ENCODE data around the gene ZNF416. TPM values are rescaled to one million over a fixed set of nuclear protein-coding genes. Genes with fewer than 3 reads are reported as not detected.

ZNF416 gene
- polyA plus RNA-seq, 3 donors, result 7.7 to 10.8 (median 9.1) TPM

DNA sequence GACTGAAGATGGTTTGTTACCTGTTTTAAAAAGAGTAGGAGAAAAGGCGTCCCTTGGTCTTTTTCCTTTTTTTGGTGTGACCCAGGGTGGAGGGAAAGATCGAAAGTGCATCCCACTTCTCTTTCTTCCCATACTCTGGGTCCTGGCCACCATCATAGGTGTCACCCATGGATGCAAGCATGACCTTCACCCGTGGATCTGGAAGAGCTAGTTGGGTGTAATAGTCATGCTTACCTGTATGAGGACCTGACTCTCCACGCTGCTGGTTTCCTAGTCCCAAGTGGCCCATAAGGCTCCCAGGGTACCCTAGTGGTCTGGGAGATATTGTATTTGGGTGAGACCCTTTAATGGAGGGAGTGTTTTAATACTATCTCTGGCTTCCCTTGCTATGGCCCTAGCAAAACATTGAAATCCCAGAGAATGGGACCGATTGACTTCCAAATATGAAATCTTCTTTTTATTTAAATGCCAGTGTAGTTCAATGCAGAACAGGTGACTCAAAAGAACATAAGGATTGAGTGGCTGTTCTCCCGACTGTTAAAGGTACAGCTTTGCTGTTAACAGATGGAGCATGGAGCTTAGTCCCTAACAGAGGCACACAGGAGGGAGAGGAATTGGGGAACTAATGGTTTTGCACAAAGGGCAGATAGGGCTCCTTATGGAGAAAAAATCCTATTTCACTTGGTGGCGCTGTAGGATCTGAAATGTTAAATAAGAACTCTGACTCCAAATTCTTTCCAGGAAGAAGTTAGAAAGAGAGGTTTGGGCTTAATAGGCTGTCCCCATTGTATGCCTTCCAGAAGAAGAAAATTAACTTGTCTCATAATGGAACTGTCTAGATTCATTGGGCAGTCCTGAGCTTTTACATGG is 12.1 kb downstream of the ZNF416 start:
- DNase-seq (ENCODE audit: extremely low read depth in 1 of 11, low read depth in 9 of 11, low spot score in 4 of 11), result no peak

- DNase-seq (ENCODE audit: extremely low read depth in 1 of 11, low read depth in 9 of 11, low spot score in 4 of 11), result no peak
These were observed 15.2 kb downstream of the ZNF416 start for GRCh38 chr19:57563547-57563946.

DNA sequence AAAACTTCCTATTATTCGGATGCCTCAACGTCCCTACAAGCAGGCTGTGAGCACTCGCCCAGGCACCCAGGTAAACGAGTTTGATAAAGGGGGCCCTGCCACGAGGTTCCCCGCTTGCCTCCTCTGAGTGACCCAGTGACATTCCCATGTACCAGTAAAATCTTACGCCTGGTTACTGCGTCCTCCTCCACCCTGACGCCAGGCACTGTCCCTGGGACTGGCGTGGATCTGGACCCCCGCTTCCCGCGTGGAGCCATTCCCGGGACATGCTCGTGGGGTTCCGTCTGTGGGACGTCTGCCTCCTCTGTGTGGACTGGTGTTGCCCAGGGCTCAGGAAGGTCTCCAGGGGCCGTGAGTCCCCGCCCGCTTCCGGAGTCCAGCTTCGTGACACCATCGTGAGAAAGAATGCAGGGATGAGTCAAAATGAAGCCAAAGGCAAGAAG is 18.6 kb downstream of the ZNF416 start:
- peak in 1 of 11 donors; percentile 2 for DNase-seq (ENCODE audit: extremely low read depth in 1 of 11, low read depth in 9 of 11, low spot score in 4 of 11)

DNA sequence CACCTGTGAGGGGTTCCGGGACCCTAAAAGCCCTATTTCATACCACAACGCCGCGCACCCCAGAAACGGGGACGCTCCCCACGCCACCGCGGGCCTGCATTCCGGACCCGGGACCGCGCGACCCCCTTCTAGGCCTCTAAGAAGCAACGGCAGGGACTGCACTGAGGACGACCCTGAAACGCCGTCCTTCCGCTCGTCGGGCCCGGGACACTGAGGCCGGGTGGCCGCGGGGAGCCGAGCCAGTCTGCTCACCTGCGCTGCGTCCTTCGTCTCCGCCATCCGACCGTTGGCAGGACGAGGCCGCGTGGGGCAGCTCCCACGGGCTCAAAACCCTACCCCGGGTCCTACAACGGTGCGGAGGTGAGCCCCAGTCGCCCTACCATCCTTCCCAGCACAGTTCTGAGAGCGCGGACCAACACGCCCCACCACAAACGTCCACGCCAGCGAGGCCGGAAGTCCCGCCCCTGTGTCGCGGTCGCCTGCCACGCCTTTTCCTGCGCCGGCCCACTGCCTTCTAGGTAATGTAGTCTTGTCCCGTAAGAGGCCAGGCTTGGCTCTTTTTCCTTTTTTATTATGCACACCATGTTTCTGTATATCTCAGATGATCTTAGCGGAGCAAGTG is 19.2 kb downstream of the ZNF416 start, which contains the start of gene ZNF550:
TSS of gene ZNF550 (minus strand) at position 460 of the 622 bp plus-strand sequence. CDS start at position 279, 181 bp downstream.
- DNase-seq (ENCODE audit: extremely low read depth in 1 of 11, low read depth in 9 of 11, low spot score in 4 of 11), result peak; percentile 65 to 88 (median 83)

GRCh38 chr19:57559008-57559403 is 19.7 kb downstream of the ZNF416 start:
- peak in 1 of 11 donors; percentile 4 for DNase-seq (ENCODE audit: extremely low read depth in 1 of 11, low read depth in 9 of 11, low spot score in 4 of 11)

- DNase-seq (ENCODE audit: extremely low read depth in 1 of 11, low read depth in 9 of 11, low spot score in 4 of 11), result peak in 1 of 11 donors; percentile 6
These were observed 20.2 kb downstream of the ZNF416 start for GRCh38 chr19:57558525-57558924.

DNA sequence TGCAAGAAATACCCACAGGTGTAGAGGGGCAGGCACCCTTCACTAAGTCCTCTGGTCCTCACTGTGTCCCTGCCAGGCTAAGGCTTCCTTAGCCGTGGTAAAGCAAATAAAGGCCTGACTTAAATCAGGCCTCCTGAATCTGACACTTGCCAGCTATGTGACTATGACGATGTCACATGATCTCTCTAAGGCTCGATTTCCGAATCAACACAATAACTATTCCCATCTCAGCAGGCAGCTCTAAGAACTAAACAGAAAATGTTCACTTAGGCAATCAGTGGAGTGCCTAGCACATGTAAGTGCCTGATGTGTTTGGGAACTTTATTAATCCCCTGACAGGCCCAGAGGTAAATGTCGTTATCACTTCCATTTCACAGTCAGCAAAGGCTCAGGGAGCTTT is 21.1 kb downstream of the ZNF416 start:
- DNase-seq (ENCODE audit: extremely low read depth in 1 of 11, low read depth in 9 of 11, low spot score in 4 of 11), result no peak

DNA sequence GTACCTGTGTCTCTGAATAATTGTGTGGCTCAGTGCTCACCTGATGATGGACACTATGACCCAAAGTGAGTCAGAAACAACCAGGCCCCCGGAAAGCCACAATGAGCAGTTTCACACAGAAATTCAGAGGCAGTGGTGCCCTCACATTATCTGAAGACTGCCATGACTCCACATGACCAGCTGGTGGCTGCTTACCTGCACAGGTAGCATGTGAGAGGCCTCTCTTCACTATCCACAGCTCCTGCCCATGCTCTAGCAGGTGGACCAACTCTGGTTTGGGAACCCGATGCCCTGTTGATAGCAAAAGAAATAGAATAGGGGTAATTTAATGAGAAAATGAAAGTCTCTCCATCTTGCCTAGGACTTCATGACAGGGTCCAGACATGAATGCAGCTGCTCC is 26.3 kb downstream of the ZNF416 start:
- DNase-seq (ENCODE audit: extremely low read depth in 1 of 11, low read depth in 9 of 11, low spot score in 4 of 11), result no peak

DNA sequence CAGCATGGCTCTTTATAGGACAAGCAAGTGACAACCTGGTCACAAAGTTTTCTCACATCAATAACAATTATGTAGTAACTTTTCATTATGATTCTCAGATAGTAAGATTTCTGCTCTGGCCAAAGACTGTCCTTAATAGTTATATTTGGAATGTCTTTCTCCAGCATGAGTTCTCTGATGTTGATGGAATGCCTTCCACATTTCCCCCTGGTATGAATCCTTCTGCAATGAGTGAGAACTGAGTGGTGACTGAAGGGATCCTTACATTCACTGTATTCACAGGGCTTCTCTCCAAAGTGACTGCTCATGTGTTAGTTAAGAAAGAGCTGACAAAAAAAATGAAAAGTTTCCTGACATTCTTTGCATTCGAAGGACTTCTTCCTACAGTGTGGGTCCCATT is 32.2 kb downstream of the ZNF416 start:
- no peak for DNase-seq (ENCODE audit: extremely low read depth in 1 of 11, low read depth in 9 of 11, low spot score in 4 of 11)

DNA sequence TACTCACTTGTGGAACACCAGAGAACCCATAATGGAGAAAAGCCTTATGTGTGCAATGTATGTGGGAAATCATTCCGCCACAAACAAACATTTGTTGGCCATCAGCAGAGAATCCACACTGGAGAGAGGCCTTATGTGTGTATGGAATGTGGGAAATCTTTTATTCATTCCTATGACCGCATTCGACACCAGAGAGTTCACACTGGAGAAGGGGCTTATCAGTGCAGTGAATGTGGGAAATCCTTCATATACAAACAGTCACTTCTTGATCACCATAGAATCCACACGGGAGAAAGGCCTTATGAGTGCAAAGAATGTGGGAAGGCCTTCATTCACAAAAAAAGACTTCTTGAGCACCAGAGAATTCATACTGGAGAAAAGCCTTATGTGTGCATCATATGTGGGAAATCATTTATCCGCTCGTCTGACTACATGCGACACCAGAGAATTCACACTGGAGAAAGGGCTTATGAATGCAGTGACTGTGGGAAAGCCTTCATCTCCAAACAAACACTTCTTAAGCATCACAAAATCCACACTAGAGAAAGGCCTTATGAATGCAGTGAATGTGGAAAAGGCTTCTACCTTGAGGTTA is 40.7 kb downstream of the ZNF416 start:
- no peak for DNase-seq (ENCODE audit: extremely low read depth in 1 of 11, low read depth in 9 of 11, low spot score in 4 of 11)

- peak; percentile 71 to 94 (median 86) for DNase-seq (ENCODE audit: extremely low read depth in 1 of 11, low read depth in 9 of 11, low spot score in 4 of 11)
These were observed 51.4 kb downstream of the ZNF416 start, which contains the start of gene ZNF549 for GRCh38 chr19:57527136-57527881. ZNF549 (plus strand) TSS chr19:57527356; CDS start chr19:57527574, 218 bp downstream.

Other genes starting within 250 kb of the ZNF416 start
- gene ZNF304, start 227.6 kb downstream of the ZNF416 start, polyA plus RNA-seq (ENCODE audit: insufficient read length in 3 of 3), result 10 to 100 TPM; 16.2 to 17.6 (median 17.3) TPM
- gene TRAPPC2B, start 215.4 kb downstream of the ZNF416 start, polyA plus RNA-seq (ENCODE audit: insufficient read length in 3 of 3), result 10 to 100 TPM; 16.4 to 18.2 (median 18.2) TPM
- gene ZNF547, start 215.4 kb downstream of the ZNF416 start, polyA plus RNA-seq (ENCODE audit: insufficient read length in 3 of 3), result 1 to 10 TPM; 5.9 to 7.0 (median 6.4) TPM
- gene ZNF548, start 189.1 kb downstream of the ZNF416 start, polyA plus RNA-seq (ENCODE audit: insufficient read length in 3 of 3), result 10 to 100 TPM; 18.5 to 35.6 (median 20.5) TPM
- 10 to 100 TPM; 11.6 to 12.6 (median 11.9) TPM for gene ZNF17, start 167.8 kb downstream of the ZNF416 start, polyA plus RNA-seq (ENCODE audit: insufficient read length in 3 of 3)
- gene ZNF749, start 143.6 kb downstream of the ZNF416 start, polyA plus RNA-seq (ENCODE audit: insufficient read length in 3 of 3), result 10 to 100 TPM in 2 of 3 donors, 1 to 10 TPM in 1; 9.6 to 18.0 (median 10.5) TPM
- 1 to 10 TPM; 2.5 to 4.7 (median 3.1) TPM for gene VN1R1, start 121.8 kb downstream of the ZNF416 start, polyA plus RNA-seq (ENCODE audit: insufficient read length in 3 of 3)
- 10 to 100 TPM; 21.3 to 23.6 (median 22.8) TPM for gene ZNF772, start 101.3 kb downstream of the ZNF416 start, polyA plus RNA-seq (ENCODE audit: insufficient read length in 3 of 3)
- 10 to 100 TPM; 20.3 to 22.7 (median 20.8) TPM for gene ZNF419, start 91.2 kb downstream of the ZNF416 start, polyA plus RNA-seq (ENCODE audit: insufficient read length in 3 of 3)
- 10 to 100 TPM; 12.0 to 16.8 (median 15.4) TPM for gene ZNF773, start 79.0 kb downstream of the ZNF416 start, polyA plus RNA-seq (ENCODE audit: insufficient read length in 3 of 3)
- 10 to 100 TPM; 12.5 to 16.4 (median 15.8) TPM for gene ZNF549, start 51.6 kb downstream of the ZNF416 start, polyA plus RNA-seq (ENCODE audit: insufficient read length in 3 of 3)
- gene ZNF550, start 19.0 kb downstream of the ZNF416 start, polyA plus RNA-seq (ENCODE audit: insufficient read length in 3 of 3), result 10 to 100 TPM; 18.5 to 21.8 (median 20.6) TPM
- gene ZIK1, start 5.2 kb upstream of the ZNF416 start, polyA plus RNA-seq (ENCODE audit: insufficient read length in 3 of 3), result 10 to 100 TPM; 19.3 to 23.8 (median 20.8) TPM
- gene ZNF530, start 21.0 kb upstream of the ZNF416 start, polyA plus RNA-seq (ENCODE audit: insufficient read length in 3 of 3), result 1 to 10 TPM; 4.9 to 6.3 (median 4.9) TPM
- 10 to 100 TPM; 25.4 to 29.1 (median 26.7) TPM for gene ZNF134, start 35.3 kb upstream of the ZNF416 start, polyA plus RNA-seq (ENCODE audit: insufficient read length in 3 of 3)
- 10 to 100 TPM; 31.6 to 42.6 (median 35.0) TPM for gene ZNF211, start 54.3 kb upstream of the ZNF416 start, polyA plus RNA-seq (ENCODE audit: insufficient read length in 3 of 3)
- gene ZSCAN4, start 90.0 kb upstream of the ZNF416 start, polyA plus RNA-seq (ENCODE audit: insufficient read length in 3 of 3), result under 1 TPM in 2 of 3 donors, not detected in 1; 0.06 to 0.08 TPM
- 10 to 100 TPM; 14.2 to 17.3 (median 16.4) TPM for gene ZNF551, start 103.1 kb upstream of the ZNF416 start, polyA plus RNA-seq (ENCODE audit: insufficient read length in 3 of 3)
- gene ZNF154, start 130.3 kb upstream of the ZNF416 start, polyA plus RNA-seq (ENCODE audit: insufficient read length in 3 of 3), result 10 to 100 TPM; 26.3 to 36.1 (median 27.7) TPM
- 10 to 100 TPM; 17.7 to 20.6 (median 20.0) TPM for gene ZNF671, start 148.7 kb upstream of the ZNF416 start, polyA plus RNA-seq (ENCODE audit: insufficient read length in 3 of 3)
- 10 to 100 TPM; 34.6 to 45.6 (median 37.8) TPM for gene ZNF776, start 167.9 kb upstream of the ZNF416 start, polyA plus RNA-seq (ENCODE audit: insufficient read length in 3 of 3)
- gene ZNF586, start 190.8 kb upstream of the ZNF416 start, polyA plus RNA-seq (ENCODE audit: insufficient read length in 3 of 3), result 10 to 100 TPM; 21.2 to 29.9 (median 23.7) TPM
- gene ZNF552, start 236.0 kb upstream of the ZNF416 start, polyA plus RNA-seq (ENCODE audit: insufficient read length in 3 of 3), result 10 to 100 TPM; 14.2 to 26.2 (median 19.2) TPM